ENCODE measurements around the gene USP53.
"Not testable (repeated sequence)": the region's sequence is repeated elsewhere in the genome, so short reads cannot be mapped to it uniquely, and the experiment has no call there.

USP53 gene

DNA sequence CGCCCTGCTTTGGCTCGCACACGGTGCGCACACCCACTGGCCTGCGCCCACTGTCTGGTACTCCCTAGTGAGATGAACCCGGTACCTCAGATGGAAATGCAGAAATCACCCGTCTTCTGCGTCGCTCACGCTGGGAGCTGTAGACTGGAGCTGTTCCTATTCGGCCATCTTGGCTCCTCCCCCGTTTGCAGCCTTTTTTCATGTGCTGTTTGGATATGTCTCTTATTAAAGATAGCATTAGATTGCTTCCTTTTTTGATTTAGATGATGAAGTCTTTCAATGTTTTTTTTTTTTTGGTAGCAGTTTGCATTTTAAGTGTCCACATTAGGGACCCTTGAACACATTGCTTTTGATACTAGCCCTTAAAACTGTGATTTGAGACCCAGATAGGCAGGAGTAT is 67.4 kb downstream of the USP53 start:
- DNase-seq, result not testable (repeated sequence)

DNA sequence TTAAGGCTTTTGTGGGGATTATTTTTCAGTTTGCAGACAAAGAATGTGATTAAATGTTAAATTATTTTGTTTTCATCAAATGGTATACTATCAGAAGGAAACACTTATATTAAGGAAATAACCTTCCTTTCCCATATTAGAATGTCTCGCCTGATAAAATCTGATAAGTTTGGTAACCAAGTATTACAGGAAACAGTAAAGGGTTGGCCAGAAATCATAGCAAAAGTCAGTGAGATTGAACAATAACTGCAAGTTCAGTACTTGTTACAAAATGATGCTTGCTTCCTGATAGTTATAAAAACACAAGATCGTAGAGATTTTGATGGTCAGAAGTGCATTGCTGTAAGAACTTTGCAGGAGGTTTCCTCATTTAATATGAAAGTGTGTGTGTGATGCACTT is 68.9 kb downstream of the USP53 start:
- DNase-seq, result no peak

DNA sequence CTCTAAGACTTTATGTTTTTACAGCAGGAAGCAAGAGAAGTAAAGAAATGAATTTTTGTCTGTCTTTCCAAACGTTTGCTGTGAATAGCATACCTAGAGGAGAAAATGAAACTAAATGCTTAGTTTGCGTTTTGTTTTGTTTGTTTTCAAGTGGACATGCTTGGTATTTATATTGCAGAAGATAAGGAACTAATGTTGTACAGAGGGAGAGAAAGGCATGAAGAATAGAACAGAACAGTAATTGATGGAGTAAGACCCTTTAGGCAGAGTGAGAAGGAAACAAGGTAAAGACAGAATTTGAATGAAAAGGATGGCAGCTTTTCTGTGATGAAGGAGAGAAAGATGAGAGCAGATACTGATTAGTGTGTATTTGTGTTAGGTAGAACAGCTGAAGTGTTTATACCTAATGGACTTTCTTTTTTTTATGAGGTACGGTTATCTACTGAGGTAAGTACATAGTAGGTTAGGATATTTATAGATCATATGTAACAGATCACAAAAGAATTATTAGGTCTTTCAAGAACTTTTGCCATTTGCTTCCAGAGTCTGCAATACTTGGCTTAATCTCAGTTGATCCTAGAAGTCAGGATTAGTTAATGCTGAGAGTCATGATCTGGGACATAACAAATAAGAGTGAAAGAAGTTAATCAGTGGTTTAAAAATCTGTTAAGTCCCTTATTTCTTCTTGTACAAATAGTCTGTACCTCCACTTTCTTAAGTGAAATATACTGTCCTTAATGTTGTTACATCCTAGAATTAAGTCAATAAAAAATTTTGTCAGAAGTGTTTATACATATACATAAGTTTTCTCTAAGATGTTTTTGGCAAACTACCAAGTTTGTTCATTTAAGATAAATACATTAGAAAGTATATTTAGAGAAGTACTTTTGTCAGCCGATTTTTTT is 72.6 kb downstream of the USP53 start:
- DNase-seq, result no peak

DNA sequence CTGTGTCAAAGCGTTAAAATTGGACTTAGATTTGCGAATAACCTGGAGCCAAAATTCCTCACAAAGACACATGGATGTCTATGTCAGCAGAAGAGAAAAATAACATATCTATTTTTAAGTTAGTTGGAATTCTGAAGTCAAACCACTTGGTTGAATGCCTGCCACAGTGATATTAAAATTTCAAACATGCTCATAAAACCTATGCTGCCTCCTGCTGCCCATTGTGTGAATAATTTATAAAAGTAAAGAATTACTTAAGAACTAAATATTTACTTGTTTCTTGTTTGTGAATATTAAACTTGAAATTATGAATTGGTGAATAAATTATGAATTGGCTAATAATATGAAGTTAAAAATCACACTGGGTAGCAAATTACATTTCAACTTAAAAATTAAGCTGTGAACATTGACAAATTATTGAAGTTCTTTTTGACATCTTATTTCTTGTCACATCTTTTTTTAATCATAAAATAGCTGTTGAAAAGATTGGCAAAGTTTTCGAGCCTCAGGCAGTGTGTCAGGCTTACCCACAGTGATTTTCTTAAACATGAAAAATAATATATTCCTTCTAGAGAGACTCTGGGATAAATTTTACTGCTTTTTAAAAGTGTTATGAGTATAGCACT is 74.0 kb downstream of the USP53 start:
- no peak for DNase-seq

DNA sequence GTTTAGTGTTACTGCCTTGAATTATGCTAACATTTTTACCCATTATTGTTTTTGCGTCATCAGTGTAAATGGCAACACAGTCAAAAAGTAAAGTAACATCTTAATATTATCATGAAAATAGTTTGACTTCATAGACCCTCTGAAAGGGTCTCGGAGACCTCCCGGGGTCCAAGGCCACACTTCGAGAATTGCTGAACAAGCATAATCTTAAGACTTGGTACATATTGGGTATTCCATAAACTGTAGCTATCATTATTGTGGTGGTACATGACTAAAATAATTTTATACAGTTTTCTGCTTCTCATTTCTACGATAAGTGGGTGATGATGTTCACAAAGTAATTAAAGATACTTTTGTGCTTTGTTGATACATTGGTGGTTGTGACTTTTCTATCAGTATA is 76.8 kb downstream of the USP53 start:
- DNase-seq, result no peak

DNA sequence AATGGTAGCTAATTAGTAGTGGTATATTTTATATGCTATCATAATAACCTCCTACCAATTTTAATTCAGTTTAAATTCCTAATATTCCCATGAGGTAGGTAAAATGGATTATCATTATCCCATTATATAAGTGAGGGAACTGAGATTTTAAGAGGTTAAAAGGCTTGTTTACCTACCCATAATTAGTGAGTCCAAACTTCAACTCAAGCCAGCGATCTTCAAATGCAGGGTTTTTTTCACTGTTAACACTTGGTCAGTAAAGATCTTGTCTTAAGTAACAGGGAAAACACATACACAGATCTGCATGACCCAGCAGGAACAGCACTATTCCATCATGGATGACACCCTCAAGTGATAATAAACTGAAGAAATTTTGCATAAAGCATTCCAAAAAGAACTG is 78.1 kb downstream of the USP53 start:
- DNase-seq, result no peak

DNA sequence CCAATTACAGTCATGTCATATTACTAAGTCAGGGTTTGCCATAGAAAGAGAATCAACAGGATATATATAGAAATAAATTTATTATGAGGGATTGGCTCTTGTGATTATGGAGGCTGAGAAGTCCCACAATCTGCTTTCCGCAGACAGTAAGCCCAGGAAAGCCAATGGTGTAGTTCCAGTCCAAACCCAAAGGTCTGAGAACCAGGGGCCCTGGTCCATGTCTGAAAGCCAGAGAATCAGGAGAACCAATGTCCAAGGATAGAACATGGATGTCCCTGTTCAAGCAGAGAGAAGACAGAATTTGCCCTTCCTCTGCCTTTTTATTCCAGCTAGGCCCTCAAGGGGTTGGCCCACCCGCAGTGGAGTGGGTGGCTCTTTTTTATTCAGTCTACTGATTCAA is 83.8 kb downstream of the USP53 start:
- DNase-seq, result no peak

DNA sequence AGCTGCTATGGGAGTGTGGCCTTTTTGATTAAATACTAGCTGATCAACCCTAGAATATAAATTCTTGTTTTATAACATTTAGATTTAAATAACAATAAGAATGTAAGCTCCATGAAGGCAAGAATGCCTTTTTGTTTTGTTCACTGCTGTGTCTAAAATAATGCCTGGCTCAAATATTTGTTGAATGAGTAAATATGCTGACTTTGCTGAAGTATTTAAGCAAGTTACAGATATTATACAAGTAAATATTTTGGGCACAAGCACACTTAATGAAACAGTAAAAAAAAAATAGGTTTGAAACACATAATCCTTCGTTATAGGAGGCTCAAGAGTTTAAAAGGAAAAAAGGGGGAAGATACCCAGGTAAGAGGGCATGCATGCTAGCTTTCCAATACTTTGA is 85.3 kb downstream of the USP53 start:
- no peak for DNase-seq

DNA sequence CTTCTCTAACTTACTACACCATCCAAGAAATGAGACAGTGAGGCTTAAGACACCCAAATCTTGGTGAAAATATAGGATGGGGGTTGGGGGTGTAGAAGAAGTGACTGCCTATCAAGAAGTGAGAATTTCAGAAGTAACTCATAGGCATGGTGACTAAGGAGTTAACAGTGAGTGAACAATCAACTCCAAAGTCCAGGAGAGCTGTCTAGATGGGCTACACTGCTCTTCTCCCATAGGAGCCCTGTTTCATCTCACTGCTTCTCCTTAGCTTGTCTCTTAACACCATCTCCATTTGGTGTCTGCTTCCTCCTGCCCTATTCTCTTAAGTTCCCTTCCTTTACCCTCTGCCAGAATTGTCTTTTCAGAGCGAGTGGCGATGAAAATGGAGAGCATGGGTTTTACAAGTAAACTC is 86.8 kb downstream of the USP53 start:
- no peak for DNase-seq

DNA sequence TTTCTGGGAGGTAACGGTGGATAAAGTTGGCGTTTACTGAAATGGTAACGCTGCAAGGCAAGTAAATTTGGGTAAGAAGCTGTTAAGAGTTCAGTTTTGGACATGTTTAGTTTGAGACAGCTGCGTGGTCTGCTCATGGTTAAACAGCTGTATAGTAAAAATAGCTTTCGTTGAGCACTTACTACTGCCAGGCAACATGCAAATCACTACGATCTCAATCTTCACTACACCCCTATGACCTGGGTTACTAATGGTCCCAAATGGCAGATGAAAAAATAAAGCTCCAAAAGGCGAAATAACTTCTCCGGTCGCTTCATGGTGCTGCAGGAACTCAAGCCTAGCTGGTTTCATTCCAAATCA is 87.2 kb downstream of the USP53 start:
- no peak for DNase-seq

DNA sequence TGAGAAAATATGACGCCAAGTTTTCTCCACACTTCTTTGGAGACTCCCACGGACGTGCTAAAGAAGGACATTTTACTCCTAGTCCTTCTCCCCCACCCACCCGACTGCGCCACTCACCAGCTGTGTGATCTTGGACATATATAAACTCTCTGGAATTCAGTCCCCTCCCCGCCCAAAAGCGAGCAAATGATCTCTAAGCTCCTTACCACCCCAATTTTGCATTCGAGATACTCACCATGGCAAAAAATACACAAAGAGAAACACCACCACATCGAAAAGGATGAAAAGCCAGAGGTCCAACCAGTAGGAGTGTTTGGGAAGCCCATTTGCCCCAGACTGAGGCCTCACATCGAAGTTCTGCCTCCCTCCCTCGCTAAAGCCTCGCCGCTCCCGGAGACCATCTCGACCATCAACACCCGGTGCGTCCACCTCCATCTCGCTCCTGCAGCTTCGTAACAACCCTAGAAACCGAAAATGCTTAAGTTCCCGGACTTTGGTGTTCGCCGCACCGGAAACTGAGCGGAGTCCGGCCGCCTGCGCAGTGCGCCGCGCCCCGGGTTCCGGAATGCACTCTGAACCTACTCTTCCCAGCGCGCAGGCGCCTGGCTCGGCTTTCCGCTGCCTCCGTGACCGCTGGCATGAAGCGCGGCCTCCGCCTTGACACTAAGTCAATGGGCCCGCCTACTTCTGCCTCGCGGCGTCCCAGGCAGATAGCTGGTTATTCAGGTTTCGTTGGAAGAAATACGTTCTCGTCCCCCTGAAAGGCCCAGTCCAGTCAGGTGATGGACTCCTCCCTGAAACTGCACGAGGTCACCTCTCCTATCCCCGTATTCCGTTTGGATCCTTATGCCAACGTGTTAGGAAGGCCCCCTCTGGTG is 87.8 kb downstream of the USP53 start:
- no peak for DNase-seq

DNA sequence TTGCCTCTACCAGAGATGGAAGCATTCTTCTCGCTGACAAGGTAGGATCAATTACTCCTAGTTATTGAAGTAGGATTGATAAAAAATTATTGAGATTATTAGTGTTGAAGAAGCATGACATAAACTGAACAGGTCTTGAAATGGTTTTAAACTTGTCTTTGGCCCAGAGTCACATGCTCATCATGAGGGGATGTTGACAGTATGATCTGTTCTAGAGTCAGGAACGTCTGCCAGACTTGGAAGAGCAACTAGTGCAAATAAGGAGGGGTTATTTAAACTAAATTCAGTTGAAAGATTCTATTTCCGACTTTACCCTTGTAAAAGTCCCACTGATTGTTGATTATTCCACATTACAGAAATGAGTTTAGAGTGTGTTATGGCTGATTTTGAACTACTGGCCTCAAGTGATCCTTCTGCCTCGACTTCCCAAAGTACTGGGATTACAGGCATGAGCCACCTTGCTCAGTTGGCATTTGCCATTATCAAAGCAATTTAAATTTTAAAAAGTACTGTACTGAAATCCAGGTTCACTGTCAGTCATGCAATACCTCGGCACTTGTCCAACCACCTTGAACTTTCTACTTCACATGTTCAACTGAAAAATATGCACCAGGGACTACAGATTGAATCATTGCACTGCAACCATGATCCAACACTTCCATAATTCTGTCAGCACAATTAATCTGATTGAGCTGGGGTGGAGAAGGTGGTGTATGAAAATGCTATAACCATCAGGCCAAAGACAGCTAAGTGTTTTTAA is 89.7 kb downstream of the USP53 start:
- DNase-seq, result no peak

DNA sequence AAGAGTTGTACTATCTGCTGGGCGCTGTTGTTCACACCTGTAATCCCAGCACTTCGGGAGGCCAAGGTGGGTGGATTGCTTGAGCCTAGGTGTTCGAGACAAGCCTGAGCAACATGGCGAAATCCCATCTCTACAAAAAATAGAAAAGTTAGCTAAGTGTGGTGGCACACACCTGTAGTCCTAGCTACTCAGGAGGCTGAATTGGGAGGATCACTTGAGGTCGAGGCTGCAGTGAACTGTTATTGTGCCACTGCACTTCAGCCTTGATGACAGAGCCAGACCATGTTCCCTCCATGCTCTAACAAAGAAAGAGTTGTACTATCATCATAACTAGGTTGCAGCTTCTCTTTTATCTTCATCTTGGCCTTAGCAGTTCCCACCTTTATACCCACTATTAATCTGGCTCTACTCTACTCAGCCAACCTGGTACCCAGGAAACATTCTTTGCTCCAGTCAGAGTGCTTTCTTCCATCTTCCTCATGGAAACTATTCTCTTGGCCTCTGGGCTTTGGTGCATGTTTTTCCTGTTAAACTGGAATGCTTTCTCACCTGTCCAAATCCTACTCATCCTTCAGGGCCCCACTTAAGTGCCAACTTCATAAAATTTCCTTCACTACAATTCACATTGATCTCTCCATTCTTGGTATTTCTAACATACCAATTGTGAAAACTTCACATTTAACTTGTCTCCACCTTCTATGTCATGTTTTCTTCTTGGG is 91.2 kb downstream of the USP53 start:
- no peak for DNase-seq

DNA sequence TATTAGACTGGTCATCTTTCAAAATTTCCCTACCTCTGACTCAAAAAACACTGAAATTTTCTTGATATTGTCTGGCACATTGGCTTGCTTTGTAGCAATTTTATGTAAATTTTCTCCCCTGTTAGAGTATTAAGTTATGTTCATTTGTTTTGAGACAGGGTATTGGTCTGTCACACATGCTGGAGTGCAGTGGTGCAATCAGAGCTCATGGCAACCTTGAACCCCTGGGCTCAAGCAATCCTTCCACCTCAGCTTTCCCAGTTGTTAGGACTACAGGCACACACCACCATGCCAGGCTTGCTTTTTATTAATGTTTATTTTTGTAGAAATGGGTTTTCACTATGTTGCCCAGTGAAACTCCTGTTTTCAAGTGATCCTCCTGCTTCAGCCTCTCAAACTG is 91.9 kb downstream of the USP53 start:
- no peak for DNase-seq

DNA sequence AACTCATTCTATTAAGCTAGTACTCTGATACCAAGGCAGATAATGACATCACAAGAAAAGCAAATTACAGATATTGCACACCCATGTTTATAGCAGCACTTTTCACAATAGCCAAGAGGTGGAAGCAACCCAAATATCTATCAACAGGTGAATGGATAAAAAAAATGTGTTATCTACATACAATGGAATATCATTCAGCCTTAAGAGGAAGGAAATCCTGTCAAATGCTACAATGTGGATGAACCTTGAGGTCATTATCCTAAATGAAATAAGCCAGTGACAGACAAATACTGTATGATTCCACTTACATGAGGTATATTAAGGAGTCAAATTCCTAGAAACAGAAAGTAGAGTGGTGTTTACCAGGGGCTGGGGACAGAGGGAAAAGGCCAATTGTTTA is 95.1 kb downstream of the USP53 start:
- DNase-seq, result no peak

DNA sequence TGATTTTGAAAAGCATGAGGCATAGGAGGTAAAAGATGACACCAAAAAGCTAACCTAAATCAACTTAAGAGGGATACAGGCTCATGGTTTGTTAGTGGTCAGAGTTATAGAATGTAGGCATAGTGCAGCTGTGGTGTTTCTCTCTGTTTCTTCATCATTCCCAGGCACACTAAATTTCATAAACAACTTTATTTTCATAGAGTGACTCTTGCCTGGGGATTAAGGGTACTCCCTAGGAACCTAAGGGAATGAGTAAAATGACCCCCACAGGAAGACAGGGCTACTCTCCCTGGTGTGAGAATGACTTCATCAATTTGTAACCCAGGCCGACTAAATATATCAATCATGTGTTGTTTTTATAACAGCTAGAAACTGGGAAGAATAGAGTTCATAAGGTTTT is 98.3 kb downstream of the USP53 start:
- DNase-seq, result no peak

DNA sequence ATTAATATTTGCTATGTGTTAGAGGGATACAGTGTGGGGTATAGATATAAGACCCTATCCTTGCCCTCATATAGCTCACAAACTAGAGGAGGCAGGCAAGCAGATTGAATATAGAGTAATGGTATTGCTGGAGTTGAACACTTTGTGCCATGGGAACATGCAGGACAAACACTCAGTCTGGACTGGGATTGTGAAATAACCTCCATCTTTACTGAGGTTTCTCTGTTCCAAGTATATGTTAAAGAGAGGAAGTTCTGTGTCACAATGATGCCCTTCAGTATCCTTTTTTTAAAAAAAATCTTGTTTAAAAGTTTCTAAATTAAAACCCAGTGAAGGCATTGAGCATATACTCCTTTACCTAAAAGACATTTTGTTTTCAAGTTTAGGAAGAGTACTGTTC is 100.7 kb downstream of the USP53 start:
- no peak for DNase-seq

DNA sequence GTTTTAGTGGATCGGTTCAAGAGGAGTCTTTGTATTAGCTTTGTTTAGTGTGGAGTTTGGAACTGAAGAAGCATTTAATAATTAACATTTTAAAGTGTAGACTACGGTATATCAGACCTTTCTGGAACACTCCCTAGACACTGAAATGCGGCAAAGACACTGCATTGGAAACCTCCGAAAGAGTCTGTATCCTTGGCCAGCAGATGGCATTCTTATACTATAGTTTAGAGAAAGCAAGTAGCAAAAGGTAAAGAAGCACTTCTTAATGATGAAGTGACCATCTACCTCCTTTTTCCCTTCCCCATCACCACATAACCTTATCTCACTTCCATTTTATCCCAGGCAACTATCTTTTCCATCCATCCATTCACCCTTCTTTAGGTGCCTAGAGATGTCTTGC is 101.8 kb downstream of the USP53 start:
- no peak for DNase-seq

DNA sequence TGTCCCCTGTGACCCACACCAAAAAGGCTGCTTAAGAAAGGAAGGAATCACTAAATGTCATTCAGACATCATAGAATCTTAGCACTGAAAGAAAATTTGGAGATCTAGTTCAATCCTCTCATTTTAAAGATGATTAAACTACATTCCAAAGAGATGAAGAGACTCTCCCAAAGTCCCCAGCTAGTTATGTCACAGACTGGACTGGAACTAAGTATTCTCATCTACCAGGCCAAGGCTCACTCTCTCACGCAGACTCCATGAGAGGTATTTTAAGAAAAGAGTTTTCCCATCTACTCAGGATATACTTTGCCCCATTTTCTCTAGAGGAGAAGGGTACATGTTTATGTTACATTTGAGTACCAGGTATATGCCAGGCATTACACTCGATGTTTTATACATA is 102.5 kb downstream of the USP53 start:
- DNase-seq, result no peak

DNA sequence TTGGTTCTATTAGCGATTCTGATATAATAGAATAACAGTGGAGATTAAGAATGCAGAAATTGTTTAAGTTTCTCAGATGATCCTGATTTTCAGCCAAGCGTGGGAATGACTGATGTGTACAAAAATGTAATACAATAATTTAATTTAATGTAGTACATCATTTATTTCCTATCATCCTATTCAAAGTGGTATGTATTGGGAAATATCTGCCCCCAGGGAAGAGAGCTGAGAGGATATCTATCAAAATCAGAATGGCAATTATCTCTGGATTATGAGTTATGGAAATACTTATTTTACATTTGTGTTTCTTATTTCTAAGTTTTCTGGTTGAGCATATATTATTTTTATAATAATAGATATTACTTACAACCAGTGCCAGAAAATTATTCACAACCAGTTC is 105.5 kb downstream of the USP53 start:
- DNase-seq, result no peak

DNA sequence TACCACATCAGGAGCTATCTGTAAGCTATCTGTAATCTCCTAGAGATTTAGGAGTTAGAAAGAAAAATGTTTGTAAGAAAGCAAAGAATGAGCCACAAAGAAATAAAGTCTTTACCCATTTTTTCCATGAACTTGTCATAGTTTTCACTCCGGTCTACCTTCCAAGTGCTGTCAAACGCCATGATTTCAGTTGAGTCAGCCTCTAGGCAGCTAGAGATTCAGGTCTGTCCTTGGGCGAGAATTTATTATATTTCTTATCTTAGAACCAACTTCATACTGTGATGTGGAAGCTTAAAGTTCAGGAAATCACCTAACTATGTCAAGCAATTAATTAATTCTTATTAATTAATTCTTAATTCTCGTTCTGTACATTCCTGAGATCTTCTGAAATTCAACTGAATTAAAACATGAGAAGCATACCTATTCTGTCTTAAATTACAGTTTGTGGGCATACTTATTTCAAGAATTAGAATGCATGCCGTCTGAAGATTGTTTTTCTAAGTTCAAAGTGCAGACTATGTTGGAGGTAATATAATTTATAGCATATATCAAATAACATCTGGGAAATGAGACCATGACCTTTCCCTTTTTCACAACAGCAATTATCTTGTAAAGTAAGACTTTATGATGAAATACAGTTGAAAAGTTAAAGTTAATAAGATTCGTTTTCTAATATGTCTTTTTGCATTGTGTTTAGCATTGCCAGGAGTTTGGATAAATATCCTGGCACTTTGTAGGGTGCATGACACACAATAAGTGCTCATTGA is 109.6 kb downstream of the USP53 start, which contains the start of gene FABP2:
Gene FABP2 (minus strand): TSS at position 218 of the 767 bp plus-strand sequence. CDS start 36 bp downstream, at position 182.
- DNase-seq, result no peak

Measured in KG1 (cell line).